HG03139 (cell line): Measurements from ENCODE around the gene FTO.

Experiments used
- ATAC-seq: cut with Tn5 transposase; IDR thresholded peaks from one replicate; pipeline ENCODE4 v1.9.1; 2021; ENCODE audit not compliant: unreplicated experiment

FTO gene

GRCh38 chr16:54197758-54198157, 493.8 kb downstream of the FTO start:
- ATAC-seq = no peak

- no peak for ATAC-seq
Observed at GRCh38 chr16:54199487-54200160, 495.7 kb downstream of the FTO start.

- no peak for ATAC-seq
Observed at GRCh38 chr16:54200161-54200534, 496.2 kb downstream of the FTO start.

GRCh38 chr16:54200720-54201119, 496.8 kb downstream of the FTO start:
- ATAC-seq = no peak

GRCh38 chr16:54201200-54201599, 497.2 kb downstream of the FTO start:
- no peak for ATAC-seq
